Measurements from ENCODE around the gene KPNA1.
"Not testable (repeated sequence)": the region's sequence is repeated elsewhere in the genome, so short reads cannot be mapped to it uniquely, and the experiment has no call there.

KPNA1 gene

GRCh38 chr3:122510878-122511535 lies 3.7 kb downstream of the KPNA1 start:
- Histone ChIP-seq H3K27ac (ENCODE audit: low read length) (no peak overlapping the region), H3K9me3 (ENCODE audit: insufficient read depth, low read length) (no peaks in the 10 kb centered on the region), H3K9ac (ENCODE audit: low read length) (no peak overlapping the region), H4K20me1 (ENCODE audit: insufficient read depth, low read length) (peaks cover 70% of the 10 kb centered on the region), H3K27me3 (ENCODE audit: low read depth, low read length) (no peaks in the 10 kb centered on the region), H3K79me2 (ENCODE audit: low read length) (peaks cover 86% of the 10 kb centered on the region), H3K36me3 (replicated peaks; ENCODE audit: low read depth, low read length) (peaks cover 8% of the 10 kb centered on the region), H3K4me1 (ENCODE audit: low read length) (peaks cover 10% of the 10 kb centered on the region), H3K4me3 (ENCODE audit: low read length) (no peak overlapping the region), H3K4me2 (ENCODE audit: low read length) (no peak overlapping the region), H2AFZ (ENCODE audit: low read depth, low read length) (no peak overlapping the region)
- TF ChIP-seq EZH2phosphoT487 (IDR thresholded peaks at IDR 0.05; ENCODE audit: low read depth) (no peak), CTCF (IDR thresholded peaks at IDR 0.05; ENCODE audit: low read depth, low read length) (no peak)

- H3K4me3 ChIP-seq (ENCODE audit: low read length); H3K4me2 ChIP-seq (ENCODE audit: low read length); H3K27me3 ChIP-seq (ENCODE audit: low read depth, low read length); H3K9me3 ChIP-seq (ENCODE audit: insufficient read depth, low read length); H3K27ac ChIP-seq (ENCODE audit: low read length); H3K9ac ChIP-seq (ENCODE audit: low read length); H2AFZ ChIP-seq (ENCODE audit: low read depth, low read length): not testable (repeated sequence)
- Histone ChIP-seq H4K20me1 (ENCODE audit: insufficient read depth, low read length) (peaks cover 86% of the 10 kb centered on the region), H3K36me3 (replicated peaks; ENCODE audit: low read depth, low read length) (peaks cover 12% of the 10 kb centered on the region), H3K4me1 (ENCODE audit: low read length) (peaks cover 10% of the 10 kb centered on the region), H3K79me2 (ENCODE audit: low read length) (peaks cover 100% of the 10 kb centered on the region)
Measured at GRCh38 chr3:122508944-122509343, 5.8 kb downstream of the KPNA1 start.

GRCh38 chr3:122508135-122508914 lies 6.4 kb downstream of the KPNA1 start:
- Histone ChIP-seq H3K79me2 (ENCODE audit: low read length) (peaks cover 100% of the 10 kb centered on the region), H4K20me1 (ENCODE audit: insufficient read depth, low read length) (peaks cover 84% of the 10 kb centered on the region), H3K4me3 (ENCODE audit: low read length) (no peak overlapping the region), H3K27ac (ENCODE audit: low read length) (no peak overlapping the region), H2AFZ (ENCODE audit: low read depth, low read length) (no peak overlapping the region), H3K27me3 (ENCODE audit: low read depth, low read length) (no peaks in the 10 kb centered on the region), H3K9ac (ENCODE audit: low read length) (no peak overlapping the region), H3K4me2 (ENCODE audit: low read length) (no peak overlapping the region), H3K36me3 (replicated peaks; ENCODE audit: low read depth, low read length) (peaks cover 12% of the 10 kb centered on the region), H3K9me3 (ENCODE audit: insufficient read depth, low read length) (no peaks in the 10 kb centered on the region), H3K4me1 (ENCODE audit: low read length) (peaks cover 6% of the 10 kb centered on the region)
- TF ChIP-seq CTCF (IDR thresholded peaks at IDR 0.05; ENCODE audit: low read depth, low read length) (no peak), EZH2phosphoT487 (IDR thresholded peaks at IDR 0.05; ENCODE audit: low read depth) (no peak)

GRCh38 chr3:122506450-122506849 lies 8.3 kb downstream of the KPNA1 start:
- Histone ChIP-seq H3K79me2 (ENCODE audit: low read length) (peaks cover 99% of the 10 kb centered on the region), H3K27ac (ENCODE audit: low read length) (no peak overlapping the region), H3K4me1 (ENCODE audit: low read length) (0 out of 2 replicates have a peak, but pooled peaks cover 5% of the 10 kb centered on the region), H3K4me3 (ENCODE audit: low read length) (no peak overlapping the region), H3K9ac (ENCODE audit: low read length) (no peak overlapping the region), H3K9me3 (ENCODE audit: insufficient read depth, low read length) (no peaks in the 10 kb centered on the region), H3K27me3 (ENCODE audit: low read depth, low read length) (no peaks in the 10 kb centered on the region), H4K20me1 (ENCODE audit: insufficient read depth, low read length) (peaks cover 81% of the 10 kb centered on the region), H2AFZ (ENCODE audit: low read depth, low read length) (no peak overlapping the region), H3K4me2 (ENCODE audit: low read length) (no peak overlapping the region), H3K36me3 (replicated peaks; ENCODE audit: low read depth, low read length) (peaks cover 12% of the 10 kb centered on the region)
- TF ChIP-seq CTCF (IDR thresholded peaks at IDR 0.05; ENCODE audit: low read depth, low read length) (no peak), EZH2phosphoT487 (IDR thresholded peaks at IDR 0.05; ENCODE audit: low read depth) (no peak)
